ENCODE data around the gene DNAJC18. TPM values are rescaled to one million over a fixed set of nuclear protein-coding genes. Genes with fewer than 3 reads are reported as not detected.

DNAJC18 gene
- total RNA-seq, 1 experiment from 2014 or later: 4.4 TPM

GRCh38 chr5:139394654-139395566 is 44.4 kb downstream of the DNAJC18 start, which contains the start of gene PROB1:
PROB1 (minus strand) TSS chr5:139395104; CDS start chr5:139395081, 23 bp downstream.
- DNase-seq (no peak), ATAC-seq (no peak)
- Histone ChIP-seq H4K20me1 (ENCODE audit: low read length) (no peaks in the 10 kb centered on the region), H3K36me3 (ENCODE audit: low read depth, low read length) (no peaks in the 10 kb centered on the region), H3K27ac (ENCODE audit: low read length) (no peak within 1 kb of the TSS), H3K79me2 (ENCODE audit: low read length) (peaks cover 28% of the 10 kb centered on the region), H3F3A (ENCODE audit: low read length, unreplicated experiment) (no peaks in the 10 kb centered on the region), H3K9me2 (replicated peaks; ENCODE audit: low read length) (no peaks in the 10 kb centered on the region), H3K9me3 (ENCODE audit: low read length) (no peaks in the 10 kb centered on the region), H2AFZ (ENCODE audit: low read length) (no peak within 1 kb of the TSS), H3K9ac (ENCODE audit: low read length) (no peak within 1 kb of the TSS), H3K4me1 (ENCODE audit: insufficient read depth, low read length) (peaks cover 20% of the 10 kb centered on the region), H3K4me2 (ENCODE audit: low read length) (0 out of 2 replicates have a peak within 1 kb of the TSS, but pooled peaks have one; percentile 94), H3K27me3 (ENCODE audit: low read length) (no peaks in the 10 kb centered on the region), H3K4me3 (ENCODE audit: low read length) (no peak within 1 kb of the TSS)
- BruUV-seq (replicated peaks): no TSS peak
- CTCF ChIA-PET: no interaction called here
- intact Hi-C loops (cut with micrococcal nuclease): no loop called here
- POLR2A ChIA-PET (ENCODE audit: unreplicated experiment): no interaction called here
- TF ChIP-seq EZH2phosphoT487 (IDR thresholded peaks at IDR 0.05; ENCODE audit: borderline replicate concordance, low read length) (no peak), CTCF (conservative IDR thresholded peaks at IDR 0.05; ENCODE audit: low read depth, low read length) (no peak), EZH2 (IDR thresholded peaks at IDR 0.05; ENCODE audit: low read length, unreplicated experiment) (no peak)

GRCh38 chr5:139394123-139394653 is 45.1 kb downstream of the DNAJC18 start:
- no peaks in the 10 kb centered on the region for H4K20me1 ChIP-seq (ENCODE audit: low read length)
- peaks cover 20% of the 10 kb centered on the region for H3K4me1 ChIP-seq (ENCODE audit: insufficient read depth, low read length)
- H3K27ac ChIP-seq (ENCODE audit: low read length): no peak overlapping the region
- ATAC-seq: no peak
- H2AFZ ChIP-seq (ENCODE audit: low read length): no peak overlapping the region
- H3K4me2 ChIP-seq (ENCODE audit: low read length): 0 out of 2 replicates have a peak overlapping the region, but pooled peaks have one; percentile 94
- H3K4me3 ChIP-seq (ENCODE audit: low read length): no peak overlapping the region
- no peaks in the 10 kb centered on the region for H3K36me3 ChIP-seq (ENCODE audit: low read depth, low read length)
- H3K9me3 ChIP-seq (ENCODE audit: low read length): no peaks in the 10 kb centered on the region
- H3K9ac ChIP-seq (ENCODE audit: low read length): no peak overlapping the region
- no TSS peak for BruUV-seq (replicated peaks)
- intact Hi-C loops (cut with micrococcal nuclease): no loop called here
- H3K9me2 ChIP-seq (replicated peaks; ENCODE audit: low read length): no peaks in the 10 kb centered on the region
- H3K79me2 ChIP-seq (ENCODE audit: low read length): peaks cover 28% of the 10 kb centered on the region
- TF ChIP-seq CTCF (conservative IDR thresholded peaks at IDR 0.05; ENCODE audit: low read depth, low read length) (no peak), EZH2phosphoT487 (IDR thresholded peaks at IDR 0.05; ENCODE audit: borderline replicate concordance, low read length) (no peak), EZH2 (IDR thresholded peaks at IDR 0.05; ENCODE audit: low read length, unreplicated experiment) (no peak)
- ChIA-PET POLR2A (ENCODE audit: unreplicated experiment) (no interaction called here), CTCF (no interaction called here)
- no peaks in the 10 kb centered on the region for H3K27me3 ChIP-seq (ENCODE audit: low read length)
- DNase-seq: no peak
- H3F3A ChIP-seq (ENCODE audit: low read length, unreplicated experiment): no peaks in the 10 kb centered on the region

Measured in PC-3 (cell line).